NCI-H1436 treated with DMSO at 0.1 percent for 48 hours (cell line): ENCODE results near the gene XYLT2.
"Not testable (repeated sequence)": the region's sequence is repeated elsewhere in the genome, so short reads cannot be mapped to it uniquely, and the experiment has no call there.

Source experiments
- DNase-seq: peaks from one replicate; lab custom pipeline; 2025; lab: John Stamatoyannopoulos, UW

The XYLT2 gene

GRCh38 chr17:50319306-50320004, 26.5 kb upstream of the XYLT2 start:
- DNase-seq = no peak

- DNase-seq = no peak
Observed at GRCh38 chr17:50322271-50322670, 23.7 kb upstream of the XYLT2 start.

- DNase-seq = no peak
Observed at GRCh38 chr17:50323060-50323459, 22.9 kb upstream of the XYLT2 start.

GRCh38 chr17:50325906-50326305, 20.0 kb upstream of the XYLT2 start:
- no peak for DNase-seq

- no peak for DNase-seq
Observed at GRCh38 chr17:50326831-50327364, 19.0 kb upstream of the XYLT2 start.

- no peak for DNase-seq
Observed at GRCh38 chr17:50328363-50329325, 17.3 kb upstream of the XYLT2 start.

GRCh38 chr17:50329716-50330115, 16.2 kb upstream of the XYLT2 start:
- no peak for DNase-seq

- no peak for DNase-seq
Observed at GRCh38 chr17:50330151-50330775, 15.7 kb upstream of the XYLT2 start.

GRCh38 chr17:50331085-50331791, 14.7 kb upstream of the XYLT2 start:
- no peak for DNase-seq

- DNase-seq = no peak
Observed at GRCh38 chr17:50332196-50332595, 13.7 kb upstream of the XYLT2 start.

- DNase-seq = not testable (repeated sequence)
Observed at GRCh38 chr17:50333291-50334057, 12.5 kb upstream of the XYLT2 start.

- no peak for DNase-seq
Observed at GRCh38 chr17:50337956-50338355, 8.0 kb upstream of the XYLT2 start.

- no peak for DNase-seq
Observed at GRCh38 chr17:50338645-50339044, 7.3 kb upstream of the XYLT2 start.

GRCh38 chr17:50339381-50339780, 6.5 kb upstream of the XYLT2 start:
- DNase-seq = no peak

- no peak for DNase-seq
Observed at GRCh38 chr17:50344731-50345365, 1.1 kb upstream of the XYLT2 start.

- no peak for DNase-seq
Observed at GRCh38 chr17:50346313-50347116, 589 bp downstream of the XYLT2 start.

- DNase-seq = no peak
Observed at GRCh38 chr17:50347117-50347893, 1.4 kb downstream of the XYLT2 start.

- no peak for DNase-seq
Observed at GRCh38 chr17:50347894-50348291, 2.0 kb downstream of the XYLT2 start.
